Neural cell (in vitro differentiated cells): ENCODE measurements around the gene SHB. TPM values are rescaled to one million over a fixed set of nuclear protein-coding genes. Genes with fewer than 3 reads are reported as not detected.

ENCODE experiments used
- H2AFZ ChIP-seq: fragments of 200-600, 300-800 bp; sonication (generic), shearing (Covaris generic); 2 replicates; pipeline ENCODE4 v1.6.0; 2014; ENCODE audit warnings: low read depth, mild to moderate bottlenecking, antibody characterized with exemption, low read length, moderate library complexity
- H3F3A ChIP-seq: fragments of 200-600 bp; shearing (Covaris generic); 2 replicates; pipeline ENCODE4 v1.6.1; 2016; ENCODE audit warnings: mild to moderate bottlenecking, moderate library complexity, mixed read lengths, antibody characterized with exemption, low read length; ENCODE audit not compliant: insufficient read depth, poor library complexity, severe bottlenecking
- H3K27ac ChIP-seq: fragments of 200-600, 300-800 bp; sonication (generic), shearing (Covaris generic); 2 replicates; pipeline ENCODE4 v1.5.1; 2014; ENCODE audit warnings: mild to moderate bottlenecking, low read length, moderate library complexity
- H3K27me3 ChIP-seq: fragments of 300-800, 200-600 bp; sonication (generic), shearing (Covaris generic); 2 replicates; pipeline ENCODE4 v1.6.0; 2014; ENCODE audit warnings: mild to moderate bottlenecking, low read depth, low read length, moderate library complexity; ENCODE audit not compliant: insufficient read depth
- H3K36me3 ChIP-seq: fragments of 300-800, 200-600 bp; sonication (generic), shearing (Covaris generic); 2 replicates; pipeline ENCODE4 v1.5.1; 2014; ENCODE audit warnings: mild to moderate bottlenecking, antibody characterized with exemption, low read length, moderate library complexity; ENCODE audit not compliant: insufficient read depth
- H3K4me2 ChIP-seq: fragments of 300-800, 200-600 bp; sonication (generic), shearing (Covaris generic); 2 replicates; pipeline ENCODE4 v1.6.0; 2014; ENCODE audit warnings: mild to moderate bottlenecking, low read length
- H3K4me3 ChIP-seq: fragments of 300-800, 200-600 bp; sonication (generic), shearing (Covaris generic); 2 replicates; pipeline ENCODE4 v1.5.1; 2014; ENCODE audit warnings: mild to moderate bottlenecking, low read length, moderate library complexity
- H3K79me2 ChIP-seq: fragments of 200-600 bp; shearing (Covaris generic); replicated peaks from 2 replicates; pipeline ENCODE4 v1.6.0; 2014; ENCODE audit warnings: mild to moderate bottlenecking, low read length, moderate library complexity; ENCODE audit not compliant: insufficient read depth
- H3K9ac ChIP-seq: fragments of 300-800, 200-600 bp; sonication (generic), shearing (Covaris generic); 2 replicates; pipeline ENCODE4 v1.6.1; 2016; ENCODE audit warnings: mild to moderate bottlenecking, low read length, mixed read lengths
- H3K9me2 ChIP-seq: fragments of 200-600 bp; shearing (Covaris generic); 2 replicates; pipeline ENCODE4 v1.6.1; 2016; ENCODE audit warnings: mild to moderate bottlenecking, low read length, mixed read lengths; ENCODE audit not compliant: insufficient read depth
- H3K9me3 ChIP-seq: fragments of 200-600, 300-800 bp; sonication (generic), shearing (Covaris generic); 2 replicates; pipeline ENCODE4 v1.6.1; 2016; ENCODE audit warnings: mild to moderate bottlenecking, mixed run types, low read length, moderate library complexity, mixed read lengths
- H4K20me1 ChIP-seq: fragments of 200-600 bp; shearing (Covaris generic); 2 replicates; pipeline ENCODE4 v1.6.1; 2016; ENCODE audit warnings: mild to moderate bottlenecking, mixed run types; ENCODE audit not compliant: insufficient read depth
- CTCF ChIP-seq: fragments of 450-650 bp; IDR thresholded peaks from 2 replicates; pipeline ENCODE4 v1.5.1; 2014; ENCODE audit warnings: antibody characterized with exemption, mild to moderate bottlenecking, moderate library complexity; ENCODE audit not compliant: poor library complexity, severe bottlenecking
- EP300 ChIP-seq: fragments of 450-650 bp; conservative IDR thresholded peaks from 2 replicates; pipeline ENCODE4 v1.6.1; 2014; ENCODE audit warnings: antibody characterized with exemption, mild to moderate bottlenecking, moderate library complexity; ENCODE audit not compliant: poor library complexity, severe bottlenecking
- EZH2 ChIP-seq: fragments of 200-600, 300-800 bp; shearing (Covaris generic), sonication (generic); IDR thresholded peaks from 2 replicates; pipeline ENCODE4 v1.6.1; 2014; ENCODE audit warnings: antibody characterized with exemption, low read length, borderline replicate concordance, mild to moderate bottlenecking; ENCODE audit not compliant: insufficient read depth, poor library complexity, severe bottlenecking
- MXI1 ChIP-seq: fragments of 450-650 bp; conservative IDR thresholded peaks from 2 replicates; pipeline ENCODE4 v1.6.1; 2014; ENCODE audit warnings: antibody characterized with exemption, mild to moderate bottlenecking; ENCODE audit not compliant: poor library complexity, severe bottlenecking
- POLR2AphosphoS5 ChIP-seq: IDR thresholded peaks from 2 replicates; pipeline ENCODE4 v1.6.1; 2012
- RAD21 ChIP-seq: fragments of 450-650 bp; conservative IDR thresholded peaks from 2 replicates; pipeline ENCODE4 v1.6.1; 2014; ENCODE audit warnings: antibody characterized with exemption, mild to moderate bottlenecking, moderate library complexity
- REST ChIP-seq: IDR thresholded peaks from 2 replicates; pipeline ENCODE4 v1.6.1; 2012; ENCODE audit warnings: borderline replicate concordance
- SMC3 ChIP-seq: fragments of 450-650 bp; conservative IDR thresholded peaks from 2 replicates; pipeline ENCODE4 v1.6.1; 2014; ENCODE audit warnings: antibody characterized with exemption, mild to moderate bottlenecking, moderate library complexity; ENCODE audit not compliant: poor library complexity
- TAF1 ChIP-seq: IDR thresholded peaks from 2 replicates; pipeline ENCODE4 v1.6.1; 2012; ENCODE audit warnings: low read depth
- polyA plus RNA-seq: library from polyadenylated mRNA; depleted of rRNA; stranded (reverse); fragments of >200 nt; gene quantifications from 2 replicates; pipeline ENCODE4 v1.2.3, GENCODE V29; 2014

SHB gene
- polyA plus RNA-seq, 1 donor from 2014 or later: 17.5 TPM

- Histone ChIP-seq H4K20me1 (no peaks in the 10 kb centered on the region), H3F3A (no peaks in the 10 kb centered on the region), H3K9me3 (no peaks in the 10 kb centered on the region), H2AFZ (no peak overlapping the region), H3K27me3 (no peaks in the 10 kb centered on the region), H3K79me2 (no peaks in the 10 kb centered on the region), H3K9ac (no peak overlapping the region), H3K9me2 (no peaks in the 10 kb centered on the region), H3K4me3 (no peak overlapping the region), H3K4me2 (no peak overlapping the region), H3K36me3 (no peaks in the 10 kb centered on the region), H3K27ac (no peak overlapping the region)
- TF ChIP-seq CTCF (no peak), RAD21 (no peak), POLR2AphosphoS5 (no peak), SMC3 (no peak), TAF1 (no peak), EZH2 (no peak), EP300 (no peak), REST (no peak), MXI1 (no peak)
Measured at GRCh38 chr9:37942621-37943344, 126.2 kb downstream of the SHB start.

- TF ChIP-seq TAF1: no peak
- TF ChIP-seq EZH2: no peak
- no peak for TF ChIP-seq CTCF
- TF ChIP-seq EP300: no peak
- no peak for TF ChIP-seq RAD21
- TF ChIP-seq SMC3: no peak
- TF ChIP-seq REST: no peak
- no peak for TF ChIP-seq POLR2AphosphoS5
- TF ChIP-seq MXI1: no peak
- Histone ChIP-seq H3F3A (no peaks in the 10 kb centered on the region), H3K9ac (no peak overlapping the region), H3K9me3 (no peaks in the 10 kb centered on the region), H2AFZ (no peak overlapping the region), H3K4me3 (no peak overlapping the region), H3K36me3 (no peaks in the 10 kb centered on the region), H3K27ac (no peak overlapping the region), H4K20me1 (no peaks in the 10 kb centered on the region), H3K27me3 (no peaks in the 10 kb centered on the region), H3K4me2 (no peak overlapping the region), H3K79me2 (no peaks in the 10 kb centered on the region), H3K9me2 (no peaks in the 10 kb centered on the region)
Measured at GRCh38 chr9:37941253-37941652, 127.8 kb downstream of the SHB start.
